Muscle of back (tissue), 11 donors: ENCODE measurements around the gene CIC. TPM values are rescaled to one million over a fixed set of nuclear protein-coding genes. Genes with fewer than 3 reads are reported as not detected.

Source experiments
- DNase-seq, 3 donors: peaks; one replicate each; pipeline versions ENCODE4 v3.0.0 to v3.0.0-alpha.2; 2013
- polyA plus RNA-seq, 10 donors: library from polyadenylated mRNA; unstranded; fragments of 120-200 nt; gene quantifications; one replicate each; pipeline ENCODE4 v1.2.1, GENCODE V29; 2013; ENCODE audit not compliant: insufficient read length in 10 of 10

The CIC gene
- polyA plus RNA-seq, 10 donors = 26.8 to 42.2 (median 35.7) TPM

DNA sequence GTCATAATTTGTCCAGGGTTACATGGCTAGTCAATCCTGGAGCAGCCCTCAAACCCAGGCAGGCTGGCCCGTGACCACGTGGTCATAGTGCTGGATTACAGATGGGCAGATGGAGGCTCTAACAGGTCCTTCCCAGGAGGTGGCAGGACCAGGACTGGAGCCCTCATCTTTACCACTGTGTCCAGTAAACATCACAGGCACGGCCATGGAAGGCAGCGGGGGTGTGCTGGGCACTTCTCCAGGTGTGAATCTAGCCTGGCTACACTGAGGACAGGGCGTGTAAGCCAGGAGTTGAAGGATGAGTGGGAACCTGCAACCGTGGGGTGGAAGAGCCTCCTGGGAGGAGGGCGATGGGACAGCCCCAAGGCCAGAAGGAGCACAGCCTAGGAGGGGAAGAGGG is 6.1 kb downstream of the CIC start:
- no peak for DNase-seq

DNA sequence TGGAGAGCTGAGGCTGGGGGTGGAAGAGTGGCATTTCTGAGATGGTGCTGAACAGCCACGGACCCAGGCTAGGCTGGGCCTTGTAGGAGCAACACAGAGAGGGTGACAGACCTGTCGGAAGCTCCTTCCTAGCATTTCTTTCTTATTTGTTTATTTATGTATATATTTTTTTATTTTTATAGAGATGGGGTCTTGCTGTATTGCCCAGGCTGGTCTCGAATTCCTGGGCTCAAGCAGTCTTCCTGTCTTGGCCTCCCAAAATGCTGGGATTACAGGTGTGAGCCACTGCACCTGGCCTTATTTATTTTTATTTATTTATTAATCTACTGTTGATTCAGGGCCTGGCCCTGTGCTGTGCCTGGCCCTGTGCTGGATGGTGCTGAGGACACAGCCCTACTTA is 6.5 kb downstream of the CIC start:
- DNase-seq = no peak

- DNase-seq = no peak
Observed at GRCh38 chr19:42276284-42276683, 7.2 kb downstream of the CIC start.

GRCh38 chr19:42276821-42277220 is 7.8 kb downstream of the CIC start:
- peak in 1 of 3 donors; percentile 4 for DNase-seq

GRCh38 chr19:42277821-42278451 is 8.9 kb downstream of the CIC start:
- peak; percentile 42 to 80 (median 58) for DNase-seq

GRCh38 chr19:42278452-42279154 is 9.6 kb downstream of the CIC start:
- no peak for DNase-seq

DNA sequence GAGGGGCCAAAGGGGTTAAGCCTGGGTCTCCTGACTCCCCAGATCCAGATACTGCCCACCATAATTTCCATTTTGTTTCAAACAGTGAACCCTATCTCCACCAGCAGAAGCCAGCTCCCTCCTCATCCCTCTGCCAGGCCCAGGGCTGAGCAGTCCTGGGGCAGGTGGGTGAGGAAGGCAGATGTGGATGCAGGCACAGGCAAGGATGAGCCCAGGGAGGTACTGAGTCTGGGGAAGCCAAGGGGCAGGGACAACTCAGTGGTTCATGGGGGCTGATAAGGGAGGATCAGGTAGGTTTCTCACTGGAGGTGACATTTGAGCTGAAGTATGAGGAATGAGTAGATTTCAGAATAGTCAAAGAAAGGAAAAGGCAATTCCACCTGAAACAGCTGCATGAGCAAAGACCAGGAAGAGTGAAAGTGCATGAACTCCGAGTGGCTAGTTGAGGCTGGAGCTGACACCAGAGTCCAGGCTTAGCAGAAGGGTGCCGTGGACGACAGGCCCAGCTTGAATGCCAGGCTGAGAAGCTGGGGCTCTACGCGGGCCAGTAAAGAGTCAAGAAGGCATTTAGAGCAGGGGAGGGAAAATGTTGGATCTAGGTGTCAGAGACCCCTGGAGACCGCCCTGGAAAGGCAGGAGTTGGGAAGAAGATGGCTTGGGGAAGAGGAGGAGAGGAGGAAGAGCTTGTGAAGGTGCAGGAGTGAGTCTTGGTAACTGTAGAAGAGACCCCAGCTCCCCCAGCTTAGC is 10.3 kb downstream of the CIC start:
- no peak for DNase-seq

DNA sequence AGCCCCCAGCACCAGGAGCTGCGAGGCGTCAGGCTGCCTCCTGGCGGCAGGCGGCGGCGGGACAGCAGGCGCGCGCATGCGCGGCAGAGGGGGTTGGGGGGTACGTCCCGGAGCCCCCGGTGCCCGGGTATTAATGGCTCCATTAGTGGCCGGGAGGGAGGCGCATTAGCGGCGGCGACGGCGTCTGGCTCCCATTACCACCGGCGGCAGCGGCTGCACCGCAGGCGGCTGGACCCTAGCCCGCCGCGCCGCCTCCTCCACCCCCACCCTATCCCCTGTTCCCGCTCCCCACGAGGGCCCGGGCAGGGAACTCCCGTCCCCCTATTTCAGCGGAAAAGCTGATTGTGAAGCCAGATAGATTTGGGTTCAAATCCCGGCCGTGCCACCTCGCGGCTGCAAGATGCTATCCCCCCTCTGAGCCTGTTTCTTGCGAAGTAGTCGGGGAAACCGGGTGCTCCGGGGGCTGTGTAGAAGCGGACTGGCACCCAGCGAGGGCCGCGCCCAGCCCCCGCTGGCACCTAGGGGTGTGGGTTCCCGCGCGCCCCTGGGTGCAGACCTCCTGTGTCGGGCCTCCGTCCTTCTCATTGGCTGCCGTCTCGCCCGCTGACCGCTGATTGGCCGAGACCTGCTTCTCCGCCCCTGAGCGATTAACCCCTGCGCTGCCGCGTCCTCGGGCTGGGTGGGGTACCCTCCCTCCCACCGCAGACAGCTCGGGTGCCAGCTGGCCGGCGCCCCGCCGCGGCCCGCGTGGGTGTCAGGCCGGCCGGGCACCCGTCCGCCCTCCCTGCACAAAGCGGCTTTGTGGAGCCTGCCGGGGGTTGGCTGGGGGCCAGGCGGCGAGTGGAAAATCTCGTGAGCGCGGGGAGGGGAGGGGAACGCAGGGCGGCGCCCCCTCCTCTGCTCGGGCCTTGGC is 11.1 kb downstream of the CIC start:
- DNase-seq = peak; percentile 94 to 98 (median 94)

GRCh38 chr19:42280815-42281145 is 11.7 kb downstream of the CIC start:
- DNase-seq = no peak

DNA sequence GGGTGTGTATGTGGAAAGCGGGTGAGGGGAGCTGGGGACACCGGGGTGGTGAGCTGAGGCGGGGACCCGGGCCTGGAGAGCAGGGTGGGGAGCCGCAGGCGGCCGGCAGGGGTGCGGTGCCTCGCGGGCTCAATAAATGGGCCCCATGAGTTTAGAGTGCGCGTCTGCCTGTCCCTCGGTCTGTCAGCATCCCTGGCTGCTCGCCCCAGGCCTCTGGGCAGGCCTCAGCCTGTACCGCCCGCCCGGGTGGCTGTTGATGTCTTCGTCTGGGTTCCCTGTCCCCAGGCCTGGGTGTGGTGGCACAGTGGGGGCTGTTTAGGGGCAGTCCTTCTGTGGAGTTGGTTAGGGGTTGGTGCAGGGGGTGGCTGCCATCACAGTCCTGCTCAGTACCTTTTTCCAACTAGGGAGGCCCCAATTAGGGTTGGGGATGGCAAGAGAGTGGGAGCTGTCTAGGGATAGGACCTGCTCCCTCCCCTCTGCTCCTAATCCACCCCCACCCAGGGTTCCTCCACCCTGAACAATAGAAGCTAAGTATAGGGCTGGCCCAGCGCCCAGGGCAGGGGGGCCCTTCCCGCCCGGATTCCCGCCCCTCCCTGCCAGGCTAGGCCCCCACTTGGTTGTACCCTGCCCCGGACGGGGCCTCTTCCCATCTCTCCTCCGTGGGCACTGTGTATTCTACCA is 12.2 kb downstream of the CIC start:
- DNase-seq = peak in 1 of 3 donors; percentile 75

- DNase-seq = peak in 2 of 3 donors; percentile 41 to 68
Observed at GRCh38 chr19:42281827-42282762, 13.0 kb downstream of the CIC start.

DNA sequence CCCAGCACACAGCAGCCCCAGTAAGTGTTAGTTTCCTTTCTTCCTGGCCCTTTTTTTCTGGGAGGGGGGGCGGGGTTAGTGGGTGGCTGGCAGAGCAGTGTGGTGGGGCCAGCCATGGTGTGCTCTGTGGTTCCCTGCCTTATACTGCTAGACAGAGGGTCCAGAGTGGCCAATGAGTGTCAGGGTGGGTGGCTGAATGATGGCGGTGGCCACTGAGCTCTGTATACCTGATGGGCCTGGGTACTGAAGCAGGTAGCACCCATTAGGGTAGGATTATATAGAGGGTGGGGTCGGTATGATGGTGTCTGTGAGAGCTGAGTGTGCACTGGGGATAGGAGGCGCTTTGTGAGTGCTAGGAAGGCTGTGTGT is 13.8 kb downstream of the CIC start:
- DNase-seq = no peak

- peak; percentile 96 to 98 (median 97) for DNase-seq
Observed at GRCh38 chr19:42283188-42284065, 14.4 kb downstream of the CIC start.

- peak; percentile 81 to 85 (median 85) for DNase-seq
Observed at GRCh38 chr19:42284066-42284501, 15.0 kb downstream of the CIC start.

DNA sequence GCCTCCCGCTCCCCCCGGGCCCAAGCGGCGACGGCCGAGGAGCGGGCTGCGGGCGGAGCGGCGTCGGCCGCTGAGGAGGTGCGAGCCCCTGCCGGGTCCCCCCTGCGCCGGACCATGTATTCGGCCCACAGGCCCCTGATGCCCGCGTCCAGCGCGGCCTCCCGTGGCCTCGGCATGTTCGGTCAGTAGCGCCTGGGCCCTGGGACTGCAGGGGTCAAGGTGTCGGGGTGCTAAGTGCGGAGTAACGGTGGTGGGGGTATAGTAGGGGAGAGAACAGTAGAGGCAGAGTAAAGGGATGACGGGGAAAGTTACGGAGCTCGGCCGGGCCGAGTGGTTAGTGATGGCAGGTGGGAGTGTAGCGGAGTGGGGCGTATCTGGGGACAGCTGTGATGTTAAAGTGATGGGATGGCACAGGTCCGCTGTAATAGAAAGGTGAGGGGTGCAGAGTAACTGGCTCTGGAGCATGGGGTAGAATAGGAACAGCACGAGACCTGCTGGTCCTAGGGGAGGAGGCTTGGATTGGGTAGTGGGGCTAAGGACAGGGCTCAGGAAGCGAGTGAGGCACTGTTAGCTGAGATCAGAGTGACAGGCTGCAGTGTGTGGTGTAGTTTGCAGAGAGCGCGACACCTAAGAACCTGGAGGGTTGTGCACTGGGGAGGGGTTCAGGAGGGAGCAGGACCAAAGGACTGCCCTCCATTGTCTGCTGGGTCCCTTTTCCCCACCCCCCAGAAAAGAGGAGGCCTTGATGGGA is 15.7 kb downstream of the CIC start:
- peak in 1 of 3 donors; percentile 67 for DNase-seq

DNA sequence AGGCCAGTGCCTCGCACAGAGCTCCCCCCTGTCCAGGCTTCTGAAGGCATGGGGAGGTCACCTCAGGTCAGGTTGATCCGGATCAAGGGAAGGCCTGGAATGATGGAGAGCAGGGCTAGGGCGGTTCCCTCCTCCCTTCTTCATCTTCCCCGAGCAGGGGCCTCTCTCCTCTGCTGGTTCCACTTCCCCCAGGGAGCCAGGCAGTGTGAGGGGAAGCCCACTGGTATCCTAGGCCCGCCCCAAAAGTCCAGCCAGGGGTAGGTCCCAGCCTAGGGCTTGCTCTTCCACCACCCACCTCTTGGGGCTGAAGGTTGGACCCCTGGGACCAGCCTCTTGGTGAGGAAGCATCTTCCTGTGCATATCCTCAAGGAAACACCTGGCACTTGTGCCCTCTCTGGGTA is 16.5 kb downstream of the CIC start:
- DNase-seq = peak in 1 of 3 donors; percentile 56

DNA sequence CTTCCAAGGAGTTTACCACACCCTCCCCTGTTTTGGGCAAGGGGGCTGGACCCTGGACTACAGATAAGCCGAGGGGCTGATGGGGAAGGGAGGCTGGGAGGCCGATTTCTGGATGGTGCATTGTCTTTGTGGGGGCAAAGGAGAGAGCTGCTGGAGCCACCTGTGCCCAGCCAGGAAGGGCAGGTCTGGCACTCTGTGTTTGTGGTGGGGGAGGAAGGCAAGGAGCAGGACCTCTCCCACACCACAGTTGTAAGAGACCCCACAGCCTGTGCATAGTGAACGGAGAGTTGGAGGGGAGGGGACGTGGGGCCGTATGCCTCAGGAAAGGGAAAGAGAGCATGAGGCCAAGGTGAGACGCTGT is 16.9 kb downstream of the CIC start:
- no peak for DNase-seq

GRCh38 chr19:42286349-42287016 is 17.4 kb downstream of the CIC start:
- DNase-seq = peak in 1 of 3 donors; percentile 61
